IMR-90 (cell line): ENCODE data around the gene MRPL12. TPM values are rescaled to one million over a fixed set of nuclear protein-coding genes. Genes with fewer than 3 reads are reported as not detected.

Source experiments
- microRNA-seq, 2 experiments: library from miRNA; stranded (forward) in 1 of 2; unstranded in 1 of 2; fragments of 10-50 nt in 1 of 2; fragments of <30 nt in 1 of 2; gene quantifications in 1 of 2; microRNA quantifications in 1 of 2; one replicate each; pipeline versions ENCODE3 to v1.1.0; 2013 to 2020; ENCODE audit not compliant: insufficient read depth in 1 of 2, insufficient read length in 1 of 2, unreplicated experiment in 1 of 2
- polyA plus RNA-seq, 3 experiments: library from polyadenylated mRNA; depleted of rRNA; stranded (reverse); fragments of >200 nt; gene quantifications; 2 replicates each; pipeline ENCODE4 v1.2.3, GENCODE V29; 2012; ENCODE audit warnings: low replicate concordance in 1 of 3
- small RNA-seq, 5 experiments: library from RNA; depleted of rRNA; stranded (forward); fragments of <200 nt; gene quantifications; one replicate each; pipeline ENCODE3, GENCODE V24; 2012
- total RNA-seq: library from RNA; depleted of rRNA; stranded (reverse); fragments of >200 nt; gene quantifications from 2 replicates; pipeline ENCODE4 v1.2.3, GENCODE V29; 2012; rRNA removed

The MRPL12 gene
- total and polyA plus RNA-seq, 2 of the 4 experiments (the other 2 are of a cell fraction), result 17.2 to 111 TPM

Small RNAs within 50 kb of the gene (microRNA-seq; reads per million reads assigned to microRNA genes)
- 0 reads per million in 2 experiments for gene MIR6786

Small RNAs within 50 kb of the gene (small RNA-seq; reads per million reads assigned to genes)
- gene MIR6786, result 0 to 0.57 (median 0) reads per million in 5 experiments

Other genes with a start within 250 kb of the MRPL12 start
- 12,144 and 15,732 TPM in 2 replicates for gene ACTG1, start 190.6 kb upstream of the MRPL12 start, total RNA-seq
- 10,271 and 10,907 TPM in 2 replicates for gene ACTG1, start 190.6 kb upstream of the MRPL12 start, polyA plus RNA-seq (2012; rRNA removed)
- 0.18 and 0.28 TPM in 2 replicates for gene FSCN2, start 175.0 kb upstream of the MRPL12 start, total RNA-seq
- 0.84 and 1.1 TPM in 2 replicates for gene FSCN2, start 175.0 kb upstream of the MRPL12 start, polyA plus RNA-seq (2012; rRNA removed)
- gene FAAP100, start 151.0 kb upstream of the MRPL12 start, total RNA-seq, result 7.5 and 7.9 TPM in 2 replicates
- gene FAAP100, start 151.0 kb upstream of the MRPL12 start, polyA plus RNA-seq (2012; rRNA removed), result 24.8 and 27.5 TPM in 2 replicates
- 66.1 and 70.4 TPM in 2 replicates for gene NPLOC4, start 66.3 kb upstream of the MRPL12 start, total RNA-seq
- gene NPLOC4, start 66.3 kb upstream of the MRPL12 start, polyA plus RNA-seq (2012; rRNA removed), result 74.9 and 78.3 TPM in 2 replicates
- 1.1 and 1.4 TPM in 2 replicates for gene TSPAN10, start 66.2 kb upstream of the MRPL12 start, total RNA-seq
- gene TSPAN10, start 66.2 kb upstream of the MRPL12 start, polyA plus RNA-seq (2012; rRNA removed), result 4.5 and 5.3 TPM in 2 replicates
- gene PDE6G, start 46.8 kb upstream of the MRPL12 start, total RNA-seq, result not detected in 2 replicates
- gene PDE6G, start 46.8 kb upstream of the MRPL12 start, polyA plus RNA-seq (2012; rRNA removed), result 1.3 and 2.7 TPM in 2 replicates
- gene OXLD1, start 36.8 kb upstream of the MRPL12 start, total RNA-seq, result 9.9 and 10.3 TPM in 2 replicates
- gene OXLD1, start 36.8 kb upstream of the MRPL12 start, polyA plus RNA-seq (2012; rRNA removed), result 22.3 and 26.4 TPM in 2 replicates
- gene CCDC137, start 36.6 kb upstream of the MRPL12 start, total RNA-seq, result 7.5 and 9.2 TPM in 2 replicates
- gene CCDC137, start 36.6 kb upstream of the MRPL12 start, polyA plus RNA-seq (2012; rRNA removed), result 18.4 and 23.2 TPM in 2 replicates
- gene ARL16, start 19.6 kb upstream of the MRPL12 start, total RNA-seq, result 42.8 and 51.1 TPM in 2 replicates
- 77.9 and 83.1 TPM in 2 replicates for gene ARL16, start 19.6 kb upstream of the MRPL12 start, polyA plus RNA-seq (2012; rRNA removed)
- 49.4 and 52.5 TPM in 2 replicates for gene HGS, start 19.4 kb upstream of the MRPL12 start, total RNA-seq
- 137 and 169 TPM in 2 replicates for gene HGS, start 19.4 kb upstream of the MRPL12 start, polyA plus RNA-seq (2012; rRNA removed)
- gene SLC25A10, start 8.9 kb downstream of the MRPL12 start, total RNA-seq, result 12.2 and 14.9 TPM in 2 replicates
- 19.0 and 20.2 TPM in 2 replicates for gene SLC25A10, start 8.9 kb downstream of the MRPL12 start, polyA plus RNA-seq (2012; rRNA removed)
- not detected in 2 replicates for gene GCGR, start 100.8 kb downstream of the MRPL12 start, total RNA-seq
- gene GCGR, start 100.8 kb downstream of the MRPL12 start, polyA plus RNA-seq (2012; rRNA removed), result not detected in 2 replicates
- gene MCRIP1, start 129.9 kb downstream of the MRPL12 start, total RNA-seq, result 56.5 and 58.9 TPM in 2 replicates
- gene MCRIP1, start 129.9 kb downstream of the MRPL12 start, polyA plus RNA-seq (2012; rRNA removed), result 164 and 196 TPM in 2 replicates
- gene PPP1R27, start 131.7 kb downstream of the MRPL12 start, total RNA-seq, result not detected in 2 replicates
- 0.20 and 0.21 TPM in 2 replicates for gene PPP1R27, start 131.7 kb downstream of the MRPL12 start, polyA plus RNA-seq (2012; rRNA removed)
- gene P4HB, start 157.2 kb downstream of the MRPL12 start, total RNA-seq, result 917 and 932 TPM in 2 replicates
- gene P4HB, start 157.2 kb downstream of the MRPL12 start, polyA plus RNA-seq (2012; rRNA removed), result 530 and 599 TPM in 2 replicates
- gene ARHGDIA, start 168.0 kb downstream of the MRPL12 start, total RNA-seq, result 62.7 and 77.2 TPM in 2 replicates
- gene ARHGDIA, start 168.0 kb downstream of the MRPL12 start, polyA plus RNA-seq (2012; rRNA removed), result 324 and 362 TPM in 2 replicates
- 144 and 159 TPM in 2 replicates for gene ALYREF, start 188.2 kb downstream of the MRPL12 start, total RNA-seq
- gene ALYREF, start 188.2 kb downstream of the MRPL12 start, polyA plus RNA-seq (2012; rRNA removed), result 88.6 and 112 TPM in 2 replicates
- 183 and 242 TPM in 2 replicates for gene ANAPC11, start 188.4 kb downstream of the MRPL12 start, total RNA-seq
- gene ANAPC11, start 188.4 kb downstream of the MRPL12 start, polyA plus RNA-seq (2012; rRNA removed), result 387 and 508 TPM in 2 replicates
- gene NPB, start 198.9 kb downstream of the MRPL12 start, total RNA-seq, result under 0.01 TPM in 1 of 2 replicates, not detected in the other
- gene NPB, start 198.9 kb downstream of the MRPL12 start, polyA plus RNA-seq (2012; rRNA removed), result 0.51 and 1.2 TPM in 2 replicates
- 31.9 and 37.3 TPM in 2 replicates for gene PCYT2, start 208.0 kb downstream of the MRPL12 start, total RNA-seq
- gene PCYT2, start 208.0 kb downstream of the MRPL12 start, polyA plus RNA-seq (2012; rRNA removed), result 38.5 and 43.0 TPM in 2 replicates
- 13.9 and 14.5 TPM in 2 replicates for gene SIRT7, start 214.8 kb downstream of the MRPL12 start, total RNA-seq
- 19.8 and 20.5 TPM in 2 replicates for gene SIRT7, start 214.8 kb downstream of the MRPL12 start, polyA plus RNA-seq (2012; rRNA removed)
- gene MAFG, start 224.4 kb downstream of the MRPL12 start, total RNA-seq, result 6.1 and 6.4 TPM in 2 replicates
- 14.3 and 15.4 TPM in 2 replicates for gene MAFG, start 224.4 kb downstream of the MRPL12 start, polyA plus RNA-seq (2012; rRNA removed)
- gene PYCR1, start 233.9 kb downstream of the MRPL12 start, total RNA-seq, result 95.0 and 115 TPM in 2 replicates
- 177 and 181 TPM in 2 replicates for gene PYCR1, start 233.9 kb downstream of the MRPL12 start, polyA plus RNA-seq (2012; rRNA removed)
- gene MYADML2, start 243.9 kb downstream of the MRPL12 start, total RNA-seq, result not detected in 2 replicates
- not detected in 2 replicates for gene MYADML2, start 243.9 kb downstream of the MRPL12 start, polyA plus RNA-seq (2012; rRNA removed)